GM19395 (cell line): Measurements from ENCODE around the gene EXTL1.

Experiments
- ATAC-seq: cut with Tn5 transposase; IDR thresholded peaks from one replicate; pipeline ENCODE4 v1.9.1; 2021; ENCODE audit warnings: mild to moderate bottlenecking, moderate library complexity; ENCODE audit not compliant: unreplicated experiment

Gene EXTL1

GRCh38 chr1:26041978-26042377, 20.4 kb downstream of the EXTL1 start:
- ATAC-seq: no peak

GRCh38 chr1:26043765-26044164, 22.2 kb downstream of the EXTL1 start:
- no peak for ATAC-seq

- ATAC-seq: no peak
Measured at GRCh38 chr1:26044414-26044813, 22.8 kb downstream of the EXTL1 start.

GRCh38 chr1:26044971-26045721, 23.6 kb downstream of the EXTL1 start:
- no peak for ATAC-seq

GRCh38 chr1:26045722-26046245, 24.2 kb downstream of the EXTL1 start, which contains the start of gene SLC30A2:
Gene SLC30A2 (minus strand): TSS chr1:26046118. CDS start chr1:26045896, 222 bp downstream.
- no peak for ATAC-seq

- ATAC-seq: no peak
Measured at GRCh38 chr1:26046246-26047095, 24.9 kb downstream of the EXTL1 start.

GRCh38 chr1:26047278-26047874, 25.8 kb downstream of the EXTL1 start:
- ATAC-seq: no peak

- no peak for ATAC-seq
Measured at GRCh38 chr1:26049531-26050247, 28.1 kb downstream of the EXTL1 start.

GRCh38 chr1:26050248-26050640, 28.7 kb downstream of the EXTL1 start:
- ATAC-seq: no peak

- ATAC-seq: no peak
Measured at GRCh38 chr1:26053718-26054560, 32.4 kb downstream of the EXTL1 start.

- ATAC-seq: no peak
Measured at GRCh38 chr1:26055041-26055440, 33.5 kb downstream of the EXTL1 start.

- ATAC-seq: no peak
Measured at GRCh38 chr1:26057189-26057588, 35.6 kb downstream of the EXTL1 start.

- no peak for ATAC-seq
Measured at GRCh38 chr1:26058052-26058595, 36.5 kb downstream of the EXTL1 start.

- ATAC-seq: no peak
Measured at GRCh38 chr1:26059906-26060305, 38.3 kb downstream of the EXTL1 start.

GRCh38 chr1:26060832-26061574, 39.4 kb downstream of the EXTL1 start:
- no peak for ATAC-seq

- ATAC-seq: no peak
Measured at GRCh38 chr1:26064553-26064952, 43.0 kb downstream of the EXTL1 start.

GRCh38 chr1:26066160-26066559, 44.6 kb downstream of the EXTL1 start:
- ATAC-seq: no peak

- no peak for ATAC-seq
Measured at GRCh38 chr1:26066857-26067256, 45.3 kb downstream of the EXTL1 start.

- no peak for ATAC-seq
Measured at GRCh38 chr1:26067432-26067911, 45.9 kb downstream of the EXTL1 start, which contains the start of gene TRIM63. Gene TRIM63 (minus strand): TSS chr1:26067630. CDS start chr1:26067494, 136 bp downstream.
